GM12878 (cell line): Measurements from ENCODE around the gene LDHA. TPM values are rescaled to one million over a fixed set of nuclear protein-coding genes. Genes with fewer than 3 reads are reported as not detected.
A peak's percentile ranks its signal among the peaks of the same experiment; 100 is the strongest.

Experiments
- ATAC-seq: fragments of 200-7000 bp; cut with Tn5 transposase; 3 replicates; pipeline ENCODE4 v1.9.1; 2020; ENCODE audit warnings: mild to moderate bottlenecking, moderate library complexity
- BruUV-seq: library from RNA; stranded (reverse); fragments of 400-500 nt; replicated peaks from 2 replicates; lab custom pipeline; 2021; lab: Mats Ljungman, UMichigan
- CTCF ChIA-PET: fragments of 300-600 bp; sonication (Branson Sonifier 250); formaldehyde crosslinking; extraction: SDS; loops from one replicate; lab custom pipeline; 2021; ENCODE audit warnings: inconsistent platforms; lab: Yijun Ruan, JAX
- POLR2A ChIA-PET: fragments of 350-600 bp; formaldehyde crosslinking; extraction: SDS; loops from one replicate; lab custom pipeline; 2021; ENCODE audit warnings: inconsistent platforms; lab: Charles Lee
- RAD21 ChIA-PET: fragments of 300-600 bp; sonication (Branson Sonifier 250); formaldehyde crosslinking; loops from one replicate; lab custom pipeline; 2023; ENCODE audit warnings: antibody characterized with exemption; ENCODE audit not compliant: unreplicated experiment; lab: Charles Lee
- SMC1A ChIA-PET: fragments of 300-600 bp; sonication (Branson Sonifier 250); formaldehyde crosslinking; loops from one replicate; lab custom pipeline; 2023; ENCODE audit not compliant: unreplicated experiment, uncharacterized antibody; lab: Charles Lee
- DNase-seq: peaks from one replicate; pipeline ENCODE4 v3.0.0-alpha.2; 2011; ENCODE audit warnings: low read depth, low spot score
- FAIRE-seq: peaks from 3 replicates; lab custom pipeline; 2011; peaks lifted over from hg19 to GRCh38; lab: Jason Lieb, UNC
- H2AFZ ChIP-seq: 2 replicates; pipeline ENCODE4 v1.6.0; 2011; ENCODE audit warnings: low read depth, low read length, control low read depth; ENCODE audit not compliant: control insufficient read depth
- H3K27ac ChIP-seq: 2 replicates; pipeline ENCODE4 v1.5.1; 2011; ENCODE audit warnings: control low read depth; ENCODE audit not compliant: control insufficient read depth, insufficient read depth
- H3K27me3 ChIP-seq, 2 experiments: replicated peaks in 1 of 2; 2 replicates each; pipeline versions ENCODE4 v1.6.0 to v1.6.1; 2011; ENCODE audit warnings: low read length in 1 of 2; ENCODE audit not compliant: control insufficient read depth in 2 of 2, insufficient read depth in 2 of 2
- H3K36me3 ChIP-seq, 2 experiments: 2 replicates each; pipeline ENCODE4 v1.5.1; 2011; ENCODE audit warnings: low read length in 1 of 2; ENCODE audit not compliant: control insufficient read depth in 2 of 2, insufficient read depth in 2 of 2
- H3K4me1 ChIP-seq: 2 replicates; pipeline ENCODE4 v1.6.1; 2011; ENCODE audit warnings: mild to moderate bottlenecking, low read length, moderate library complexity, mixed read lengths; ENCODE audit not compliant: control insufficient read depth, insufficient read depth
- H3K4me2 ChIP-seq: 2 replicates; pipeline ENCODE4 v1.6.0; 2011; ENCODE audit warnings: control low read depth; ENCODE audit not compliant: control insufficient read depth, insufficient read depth
- H3K4me3 ChIP-seq: fragments of 200-600 bp; sonication (generic); 2 replicates; pipeline ENCODE4 v1.5.1; 2016
- H3K79me2 ChIP-seq: 2 replicates; pipeline ENCODE4 v1.6.0; 2011; ENCODE audit warnings: low read length; ENCODE audit not compliant: control insufficient read depth, insufficient read depth
- H3K9ac ChIP-seq: 2 replicates; pipeline ENCODE4 v1.8.0; 2011; ENCODE audit warnings: low read length, control low read depth, mixed read lengths; ENCODE audit not compliant: control insufficient read depth, insufficient read depth
- H3K9me3 ChIP-seq: replicated peaks from 3 replicates; pipeline ENCODE4 v1.5.1; 2011; ENCODE audit warnings: mild to moderate bottlenecking, low read length; ENCODE audit not compliant: control insufficient read depth, insufficient read depth
- H4K20me1 ChIP-seq: 2 replicates; pipeline ENCODE4 v1.6.0; 2011; ENCODE audit not compliant: control insufficient read depth, insufficient read depth
- BHLHE40 ChIP-seq, 2 experiments: fragments of 450-650 bp in 1 of 2; IDR thresholded peaks; 2 replicates each; pipeline ENCODE4 v1.6.1; 2011 to 2017; ENCODE audit warnings: low read depth in 2 of 2, borderline replicate concordance in 1 of 2, improper control_type of control experiment in 1 of 2, low read length in 1 of 2, mild to moderate bottlenecking in 1 of 2
- CBX3 ChIP-seq: fragments of 200-600 bp; sonication (generic); IDR thresholded peaks from 2 replicates; pipeline ENCODE4 v1.6.1; 2016; ENCODE audit warnings: low read depth, borderline replicate concordance
- CHD1 ChIP-seq: IDR thresholded peaks from 2 replicates; pipeline ENCODE4 v1.6.1; 2012; ENCODE audit warnings: low read depth, low read length, improper control_type of control experiment
- FOS ChIP-seq: IDR thresholded peaks from 3 replicates; pipeline ENCODE4 v1.6.1; 2011; ENCODE audit warnings: borderline replicate concordance; ENCODE audit not compliant: insufficient read length; ENCODE audit errors: extremely low read depth
- HCFC1 ChIP-seq: fragments of 150-350 bp; IDR thresholded peaks from 2 replicates; pipeline ENCODE4 v1.6.1; 2014; ENCODE audit warnings: low read length
- IKZF1 ChIP-seq: fragments of 450-650 bp; conservative IDR thresholded peaks from 2 replicates; pipeline ENCODE4 v1.6.1; 2017; ENCODE audit warnings: antibody characterized with exemption, mild to moderate bottlenecking
- IRF4 ChIP-seq: IDR thresholded peaks from 2 replicates; pipeline ENCODE4 v1.6.1; 2011; ENCODE audit warnings: low read depth, low read length
- MXI1 ChIP-seq: fragments of 150-350 bp; IDR thresholded peaks from 2 replicates; pipeline ENCODE4 v1.6.1; 2011; ENCODE audit warnings: low read depth, mild to moderate bottlenecking, inconsistent platforms, low read length, improper control_type of control experiment
- NRF1 ChIP-seq: conservative IDR thresholded peaks from 2 replicates; pipeline ENCODE4 v1.6.1; 2011; ENCODE audit warnings: mild to moderate bottlenecking, low read depth, low read length, improper control_type of control experiment
- PAX8 ChIP-seq: fragments of 450-650 bp; IDR thresholded peaks from 2 replicates; pipeline ENCODE4 v1.6.1; 2017; ENCODE audit warnings: mild to moderate bottlenecking, moderate library complexity
- PKNOX1 ChIP-seq: fragments of 450-650 bp; IDR thresholded peaks from 2 replicates; pipeline ENCODE4 v1.6.1; 2016; ENCODE audit warnings: mild to moderate bottlenecking
- PML ChIP-seq: IDR thresholded peaks from 2 replicates; pipeline ENCODE4 v1.6.1; 2012; ENCODE audit warnings: low read length, inconsistent platforms
- POLR2A ChIP-seq: IDR thresholded peaks from 2 replicates; pipeline ENCODE4 v1.6.1; 2011; ENCODE audit warnings: low read depth, mild to moderate bottlenecking, low read length
- POLR2AphosphoS2 ChIP-seq: IDR thresholded peaks from 2 replicates; pipeline ENCODE4 v1.6.1; 2011; ENCODE audit warnings: low read depth, mild to moderate bottlenecking, low read length, improper control_type of control experiment, moderate library complexity
- RELB ChIP-seq: fragments of 450-650 bp; IDR thresholded peaks from 2 replicates; pipeline ENCODE4 v1.6.1; 2017; ENCODE audit warnings: low read depth, mild to moderate bottlenecking, moderate library complexity
- RFX5 ChIP-seq: IDR thresholded peaks from 2 replicates; pipeline ENCODE4 v1.6.1; 2011; ENCODE audit warnings: low read depth, low read length, improper control_type of control experiment
- SMAD1 ChIP-seq: fragments of 450-650 bp; IDR thresholded peaks from 2 replicates; pipeline ENCODE4 v1.6.1; 2018; ENCODE audit warnings: mild to moderate bottlenecking, low read depth; ENCODE audit not compliant: partially characterized antibody
- TAF1 ChIP-seq: IDR thresholded peaks from 2 replicates; pipeline ENCODE4 v1.6.1; 2011; ENCODE audit warnings: mild to moderate bottlenecking, low read depth, low read length, borderline replicate concordance
- TCF7 ChIP-seq: IDR thresholded peaks from 2 replicates; pipeline ENCODE4 v1.6.1; 2014; ENCODE audit warnings: antibody characterized with exemption, borderline replicate concordance
- WRNIP1 ChIP-seq: IDR thresholded peaks from 2 replicates; pipeline ENCODE4 v1.6.1; 2011; ENCODE audit warnings: low read depth, low read length, improper control_type of control experiment, borderline replicate concordance
- WGBS: methylation state at CpG from one replicate; pipeline ENCODE4 v1.1.6; 2016; ENCODE audit warnings: low lambda C conversion rate; ENCODE audit not compliant: insufficient replicate concordance, insufficient coverage; ENCODE audit errors: missing lambda C conversion rate; 5-methylcytosine and 5-hydroxymethylcytosine counted together
- in situ Hi-C: fragments of 300-500 bp; cut with MboI; formaldehyde crosslinking; loops from 9 replicates; pipeline ENCODE4 v1.14.3; 2018; ENCODE audit warnings: mixed read lengths
- intact Hi-C: fragments of 100-400 bp; cut with micrococcal nuclease; formaldehyde crosslinking; loops from one replicate; pipeline ENCODE4 v1.14.2; 2022; ENCODE audit not compliant: unreplicated experiment
- polyA plus RNA-seq, 11 experiments: library from polyadenylated mRNA; depleted of rRNA in 4 of 11; unstranded in 6 of 11; stranded (reverse) in 5 of 11; fragments of >200 nt; fragmentation: Nextera tagmentation in 4 of 11; fragmentation: Illumina TruSeq in 1 of 11; extraction: Ambion mirVana in 4 of 11; extraction: Trizol in 1 of 11; gene quantifications; 1 replicate in 1 of 11; 2 replicates in 10 of 11; pipeline versions ENCODE4 v1.2.1 to v1.2.3, GENCODE V29; 2011 to 2016; ENCODE audit warnings: inconsistent platforms in 2 of 11, missing spikeins in 2 of 11, low read depth in 1 of 11
- total RNA-seq, 4 experiments: library from RNA; depleted of rRNA in 3 of 4; stranded (reverse); fragments of >200 nt in 3 of 4; fragmentation: Illumina TruSeq in 1 of 4; extraction: Trizol in 1 of 4; gene quantifications; 2 replicates each; pipeline versions ENCODE4 v1.2.1 to v1.2.3, GENCODE V29; 2013 to 2021

Gene LDHA
- total and polyA plus RNA-seq, 10 of the 15 experiments (the other 5 are each of a cell fraction or from before 2014, with no cell fraction given), result 773 to 2,300 (median 1,367) TPM

- SMC1A ChIA-PET, result interaction anchor here (0.7 to 7.1 kb wide), 23 partner anchors 9 to 364 kb away, joined by 3 to 83 read pairs (median 4); partner anchors contain the start of genes GTF2H1, HPS5 and TSG101
- CTCF ChIA-PET, result interaction anchor here (0.6 to 4.3 kb wide), 13 partner anchors 11 to 369 kb away, joined by 3 to 31 read pairs (median 3); partner anchors contain the start of gene HPS5
- peaks cover 15% of the 10 kb centered on the region for H3K4me1 ChIP-seq
- H3K9ac ChIP-seq, result peak overlapping the region; percentile 91
- peak overlapping the region; percentile 97 for H3K4me3 ChIP-seq
- BruUV-seq, result no TSS peak
- FAIRE-seq, result peak; percentile 81
- peak; percentile 86 for DNase-seq
- POLR2A ChIA-PET, result interaction anchor here (0.7 to 7.0 kb wide), 9 partner anchors 11 to 372 kb away, joined by 3 to 95 read pairs (median 5); partner anchors contain the start of genes GTF2H1, HPS5, SAAL1 and TSG101
- peak overlapping the region; percentile 58 for H3K4me2 ChIP-seq
- peaks cover 15 to 39% of the 10 kb centered on the region in 2 experiments for H3K36me3 ChIP-seq
- no peaks in the 10 kb centered on the region for H3K27me3 ChIP-seq
- ATAC-seq, result peak; percentile 85
- peaks cover 16% of the 10 kb centered on the region for H4K20me1 ChIP-seq
- no peak overlapping the region; the same call in 1 of the 2 replicates for H2AFZ ChIP-seq
- H3K27ac ChIP-seq, result peak overlapping the region; percentile 95
- intact Hi-C loops (loop anchor here (1.0 to 10.0 kb wide), 3 partner anchors 129 to 236 kb away; partner anchors contain the start of genes SPTY2D1 and TSG101), in situ Hi-C loops (loop anchor here (5.0 kb wide), 1 partner anchor 154 kb away; no protein-coding TSS in a partner anchor)
- RAD21 ChIA-PET, result interaction anchor here (1.0 to 6.2 kb wide), 10 partner anchors 12 to 372 kb away, joined by 3 to 39 read pairs (median 7); partner anchors contain the start of genes HPS5, SPTY2D1 and TSG101
- WGBS, result under 1% methylated on average over 46 of the region's 46 CpGs
- no peaks in the 10 kb centered on the region; the same call in 2 of the 3 replicates for H3K9me3 ChIP-seq
- H3K79me2 ChIP-seq, result peaks cover 70% of the 10 kb centered on the region
- peak; percentile 19; the same call in 1 of the 2 replicates for TF ChIP-seq HCFC1
- no peak for TF ChIP-seq TCF7
- TF ChIP-seq POLR2A, result peak; percentile 83
- no peak for TF ChIP-seq PML
- TF ChIP-seq IRF4, result no peak
- no peak for TF ChIP-seq PAX8
- no peak for TF ChIP-seq RFX5
- TF ChIP-seq POLR2AphosphoS2, result peak; percentile 83
- no peak for TF ChIP-seq FOS
- TF ChIP-seq RELB, result no peak
- TF ChIP-seq MXI1, result peak; percentile 58
- TF ChIP-seq SMAD1, result peak; percentile 81
- TF ChIP-seq WRNIP1, result no peak
- 0 out of 2 replicates have a peak, but pooled peaks have one; percentile 13 for TF ChIP-seq TAF1
- peak; percentile 70 for TF ChIP-seq IKZF1
- peak; percentile 71 for TF ChIP-seq PKNOX1
- no peak for TF ChIP-seq CHD1
- peak; percentile 66 for TF ChIP-seq NRF1
- no peak for TF ChIP-seq CBX3
- peak in 1 of 2 experiments; percentile 13; a peak in 1 of 4 replicates for TF ChIP-seq BHLHE40 (IDR thresholded peaks at IDR 0.05; ENCODE audit: borderline replicate concordance in 1 of 2, low read depth in 2 of 2, low read length in 1 of 2)
Measured at GRCh38 chr11:18395735-18396504, 1.6 kb downstream of the LDHA start.
